GM18508 (cell line): ENCODE data around the gene OLFM3.

Source experiments
- ATAC-seq: cut with Tn5 transposase; IDR thresholded peaks from one replicate; pipeline ENCODE4 v1.9.1; 2021; ENCODE audit warnings: moderate number of reproducible peaks; ENCODE audit not compliant: insufficient read depth, unreplicated experiment

OLFM3 gene

DNA sequence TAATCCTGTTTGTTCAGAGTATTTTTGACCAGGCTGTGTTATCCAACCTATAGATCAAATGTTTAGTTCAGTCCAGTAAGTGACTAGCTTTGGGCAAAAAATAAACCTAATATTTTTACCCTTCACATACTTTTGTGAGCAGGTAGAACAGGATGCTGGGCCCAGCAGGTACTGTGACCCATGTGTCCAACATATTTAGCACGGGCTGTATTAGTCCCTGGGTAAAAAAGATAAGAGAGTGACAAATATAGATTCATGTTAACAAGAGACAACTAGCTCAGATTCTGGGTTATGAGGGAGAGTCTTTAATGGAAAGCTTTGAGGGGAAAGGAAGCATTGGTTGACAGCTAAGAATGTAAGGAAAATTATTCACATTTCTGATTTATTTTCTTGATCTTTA, 43.1 kb downstream of the OLFM3 start:
- ATAC-seq = no peak

DNA sequence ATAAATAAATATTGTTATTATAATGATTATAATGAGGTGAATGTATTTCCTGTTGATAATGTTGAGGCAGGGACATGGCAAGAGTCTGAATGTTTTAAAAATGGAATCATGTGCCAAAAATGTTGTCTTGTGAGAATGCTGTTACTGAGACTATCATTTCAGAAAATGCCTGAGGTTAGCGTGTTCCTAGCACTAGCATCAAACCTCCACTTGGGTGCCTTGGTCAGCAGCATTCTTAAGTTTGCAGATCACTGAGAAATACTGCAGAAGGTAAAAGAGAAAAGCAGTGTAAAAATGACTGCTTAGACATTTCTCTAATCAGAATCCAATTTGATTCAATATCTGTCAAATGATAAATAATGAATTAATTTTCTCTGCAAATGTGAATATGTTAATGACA, 50.8 kb downstream of the OLFM3 start:
- no peak for ATAC-seq

DNA sequence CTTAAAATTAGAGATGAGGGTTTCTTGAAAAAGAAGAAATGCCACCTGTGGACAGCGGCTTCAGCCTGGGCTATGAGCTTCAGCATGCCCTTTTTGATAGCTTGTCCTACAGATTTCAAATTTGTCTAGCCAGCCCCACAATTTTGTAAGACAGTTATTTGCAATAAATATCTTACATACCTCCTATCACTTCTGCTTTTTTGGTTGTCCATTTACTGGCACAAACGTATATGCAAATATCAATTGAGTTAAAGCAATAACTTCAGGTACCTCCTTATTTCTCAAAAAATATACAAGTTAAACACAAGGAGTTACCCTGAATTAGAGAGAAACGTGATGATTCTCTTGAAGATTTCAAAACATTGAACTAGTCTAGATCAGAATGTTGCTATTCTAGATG, 53.5 kb downstream of the OLFM3 start:
- no peak for ATAC-seq

DNA sequence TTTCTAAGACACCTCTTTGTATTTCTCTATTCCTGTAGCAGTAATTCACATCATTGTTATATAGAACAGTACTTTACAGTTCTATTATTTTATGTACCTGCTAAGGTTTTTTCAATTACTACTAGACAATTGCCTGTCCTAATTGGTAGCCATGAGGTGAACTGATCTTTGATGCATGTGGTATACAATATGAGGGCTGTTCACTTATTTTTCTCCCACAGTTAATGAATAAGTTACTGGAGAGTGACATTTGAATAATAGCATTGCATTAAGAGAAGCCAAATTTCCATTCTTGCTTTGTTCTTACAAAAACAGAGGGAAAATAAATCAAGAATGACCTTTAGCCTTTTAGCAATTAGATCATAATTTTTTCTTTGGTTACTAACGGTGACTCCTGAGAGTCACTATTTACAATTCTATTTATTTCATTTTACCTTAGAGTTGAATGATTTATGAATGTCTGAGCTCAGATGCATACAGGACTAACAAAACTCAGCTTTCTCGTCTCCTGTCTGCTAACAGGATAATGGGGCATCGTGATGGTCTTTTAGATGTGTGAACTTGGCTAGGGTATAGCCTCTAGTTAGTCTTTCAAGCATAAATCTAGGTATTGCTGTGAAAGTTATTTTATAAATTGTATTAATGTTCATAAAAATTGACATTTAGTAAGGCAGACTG, 54.1 kb downstream of the OLFM3 start:
- ATAC-seq = no peak

DNA sequence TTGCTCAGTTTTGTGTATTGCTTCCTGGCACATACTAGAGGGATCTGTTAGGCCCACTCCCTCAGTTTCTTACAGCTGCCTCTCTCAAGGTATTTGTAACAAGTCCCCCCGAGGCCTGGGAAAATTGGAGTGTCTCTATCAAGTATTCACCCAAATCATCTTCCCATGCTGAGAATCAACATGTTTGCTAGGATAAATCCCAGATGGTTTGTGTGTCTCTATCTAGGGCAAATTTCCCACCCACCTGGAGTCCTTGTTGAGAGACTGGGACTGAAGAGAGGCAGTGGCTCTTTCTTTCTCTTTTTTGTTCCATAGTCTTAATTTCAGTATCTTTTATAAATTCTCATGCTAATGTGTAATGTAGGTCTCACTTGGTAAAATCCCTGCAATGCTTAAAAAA, 58.0 kb downstream of the OLFM3 start:
- ATAC-seq = no peak

DNA sequence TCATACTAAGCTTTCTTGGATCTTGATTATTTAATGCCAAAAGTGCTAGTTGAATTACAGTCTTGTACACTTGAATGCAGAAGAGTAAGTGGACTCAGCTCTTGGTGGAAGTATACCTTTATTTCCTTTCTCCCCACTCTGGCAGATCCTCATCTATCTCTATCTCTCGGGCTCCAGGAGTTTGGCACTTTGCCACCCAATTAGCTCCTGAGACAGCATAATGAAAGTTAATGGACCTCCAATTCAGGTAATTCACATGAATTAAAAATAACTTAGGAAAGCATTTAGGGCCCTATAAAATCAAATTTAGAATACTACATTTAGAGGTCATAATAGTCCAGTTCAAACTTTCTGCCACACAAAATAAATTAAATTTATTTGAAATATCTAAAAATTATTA, 67.4 kb downstream of the OLFM3 start:
- no peak for ATAC-seq

DNA sequence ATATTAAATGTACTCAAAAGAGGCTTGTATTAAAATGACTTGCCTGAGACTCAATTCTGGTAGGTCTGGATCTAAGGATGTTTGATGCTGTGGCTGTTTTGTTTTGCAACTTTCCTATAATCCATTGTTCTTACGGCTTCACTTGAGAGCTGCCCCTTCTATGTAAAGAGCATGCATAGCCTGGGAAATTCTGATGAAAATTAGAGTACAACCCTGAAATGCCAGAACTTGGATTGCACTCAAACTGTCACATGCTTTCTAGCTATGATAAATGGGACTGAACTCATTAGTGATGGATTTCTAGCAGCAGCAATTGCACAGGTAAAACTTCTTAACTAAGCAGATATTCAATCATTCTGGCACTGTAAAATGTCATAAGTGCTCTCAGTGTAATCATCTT, 67.9 kb downstream of the OLFM3 start:
- ATAC-seq = no peak

DNA sequence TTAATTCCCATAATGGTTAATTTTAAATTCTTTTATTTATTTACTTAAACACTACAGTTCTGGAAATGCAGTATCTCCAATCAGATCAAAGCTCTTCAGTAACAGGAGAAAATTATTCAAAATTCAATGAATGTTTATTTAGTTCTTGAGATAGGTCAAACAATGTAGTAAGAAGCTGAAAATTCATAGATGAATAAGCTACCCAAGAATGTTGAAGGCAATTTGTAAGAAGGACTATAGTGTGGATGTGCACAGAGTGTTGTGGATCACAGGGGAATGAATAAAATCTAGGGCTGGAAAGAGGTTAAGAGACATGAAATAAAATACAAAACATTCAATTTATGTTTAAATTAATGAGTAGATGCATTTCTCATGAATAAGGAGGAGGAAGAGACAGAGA, 72.0 kb downstream of the OLFM3 start:
- ATAC-seq = no peak

DNA sequence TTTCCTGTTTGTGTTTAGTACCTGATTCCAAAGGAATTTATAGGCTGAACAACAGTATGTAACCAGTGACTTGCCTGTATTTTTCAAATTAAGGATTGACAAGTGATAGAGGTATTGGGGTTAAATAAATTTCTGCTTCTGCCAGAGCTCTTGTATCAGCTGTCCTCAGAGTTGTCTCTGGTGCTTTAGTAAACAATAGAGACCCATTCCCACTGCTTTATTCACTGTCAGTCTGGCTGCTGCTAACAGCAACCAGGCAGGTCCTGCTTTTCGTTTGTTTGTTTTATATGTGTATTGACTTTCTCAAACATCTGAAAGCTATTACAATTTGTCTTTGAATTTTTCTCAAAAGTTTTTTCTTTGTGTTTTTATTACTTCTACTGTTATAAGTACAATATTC, 76.1 kb downstream of the OLFM3 start:
- ATAC-seq = no peak

DNA sequence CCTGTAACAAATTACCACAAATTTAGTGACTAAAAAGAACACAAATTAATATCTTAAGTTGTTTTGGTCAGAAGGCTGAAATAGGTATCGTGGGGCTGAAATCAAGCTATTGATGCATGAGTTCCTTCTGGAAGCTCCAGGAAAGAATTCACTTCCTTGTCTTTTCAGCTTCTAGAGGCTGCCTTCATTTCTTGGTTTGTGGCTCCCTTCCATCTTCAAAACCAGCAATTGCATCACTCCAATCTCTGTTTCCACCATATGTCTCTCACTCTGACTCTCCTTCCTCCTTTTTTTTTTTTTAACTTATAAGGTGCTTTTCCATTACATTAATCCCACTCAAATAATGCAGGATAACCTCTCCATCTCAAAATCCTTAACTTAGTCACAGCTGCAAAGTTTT, 78.4 kb downstream of the OLFM3 start:
- ATAC-seq = no peak

DNA sequence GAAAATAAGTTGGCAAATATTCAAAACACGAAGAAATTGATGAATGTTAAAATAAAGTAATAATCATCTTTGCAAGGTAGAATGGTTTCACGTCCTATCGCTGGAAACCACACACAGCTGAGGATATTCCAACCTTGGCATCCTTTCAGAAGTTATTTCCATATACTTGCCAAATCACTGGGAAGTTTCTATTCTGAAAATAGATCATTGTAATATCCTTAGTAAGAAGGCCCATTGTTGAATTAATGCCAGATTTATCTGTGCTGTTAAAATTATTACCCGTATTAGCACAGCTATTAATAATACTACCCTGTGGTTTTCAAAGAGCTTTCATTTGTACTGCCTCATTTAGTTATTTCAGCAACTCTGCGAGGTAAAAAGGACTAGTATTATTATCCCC, 81.1 kb downstream of the OLFM3 start:
- no peak for ATAC-seq

DNA sequence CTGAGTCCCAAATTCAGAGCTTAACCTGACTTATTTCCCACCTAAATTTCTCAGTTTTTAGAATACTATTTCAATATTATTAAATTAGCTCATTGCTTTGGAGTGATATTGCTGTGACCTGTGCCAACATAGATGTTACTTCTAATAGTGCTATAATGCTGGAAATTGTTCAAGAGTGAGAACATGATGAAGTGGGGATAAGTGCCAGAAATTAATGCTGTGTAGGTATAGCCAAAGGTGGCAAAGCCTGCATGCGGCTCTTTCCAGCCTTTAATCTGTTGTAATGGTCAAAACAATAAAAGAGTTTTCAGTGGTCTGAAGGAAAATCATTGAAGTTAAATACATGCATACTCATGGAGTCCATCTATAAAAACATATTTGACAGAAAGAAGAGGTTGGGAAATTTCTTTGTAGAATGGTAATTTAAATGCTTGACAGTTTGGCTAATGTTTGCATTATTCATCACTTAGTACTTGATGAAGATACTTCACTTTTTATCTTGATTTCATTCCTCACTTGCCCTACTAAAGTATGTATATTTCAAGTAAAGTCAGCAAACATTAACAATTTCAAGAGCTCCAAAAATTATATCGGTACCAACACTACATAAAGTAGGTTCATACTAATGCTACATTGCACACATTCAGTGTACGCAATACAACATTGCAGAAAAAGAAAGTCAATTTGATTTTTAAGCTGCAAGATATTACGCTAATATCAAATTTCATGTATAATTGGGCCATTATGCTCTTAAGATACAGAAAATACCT, 82.1 kb downstream of the OLFM3 start:
- no peak for ATAC-seq

DNA sequence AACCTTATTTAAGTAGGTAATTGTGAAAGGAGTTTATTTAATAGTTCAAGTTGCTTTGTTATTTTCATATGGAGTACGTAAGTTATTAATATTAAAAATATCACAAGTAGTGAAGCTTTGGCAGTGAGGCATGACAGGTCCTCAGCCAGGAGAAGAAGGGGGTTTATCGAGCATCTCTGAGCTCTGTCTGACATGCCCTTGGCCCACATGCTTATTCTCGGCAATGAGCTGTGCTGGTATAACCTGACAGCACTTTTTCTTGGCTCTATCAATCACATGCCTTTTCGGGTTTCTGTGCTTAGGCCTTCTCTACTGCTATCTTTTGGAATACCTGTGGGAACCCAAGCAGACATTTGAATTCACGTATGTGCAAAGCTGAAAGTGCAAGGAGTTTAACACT, 84.8 kb downstream of the OLFM3 start:
- no peak for ATAC-seq

DNA sequence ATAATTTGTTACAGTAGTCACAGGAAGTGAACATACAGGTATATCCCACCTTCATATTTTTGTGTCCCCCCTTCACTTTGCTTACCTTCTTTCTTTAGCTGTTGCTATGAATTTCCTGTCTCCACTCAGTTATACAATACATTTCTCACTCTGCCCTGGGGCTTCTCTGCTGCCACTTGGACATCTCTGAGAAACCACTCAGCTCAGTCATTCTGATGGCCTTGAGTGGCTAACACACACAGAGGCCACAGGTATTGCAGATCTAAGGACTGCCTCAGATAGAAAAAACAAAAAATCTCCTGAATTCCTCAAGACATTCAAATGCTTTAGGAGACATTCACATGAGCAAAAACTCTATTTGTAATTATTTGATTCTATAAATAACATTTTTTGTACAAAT, 87.7 kb downstream of the OLFM3 start:
- ATAC-seq = no peak

DNA sequence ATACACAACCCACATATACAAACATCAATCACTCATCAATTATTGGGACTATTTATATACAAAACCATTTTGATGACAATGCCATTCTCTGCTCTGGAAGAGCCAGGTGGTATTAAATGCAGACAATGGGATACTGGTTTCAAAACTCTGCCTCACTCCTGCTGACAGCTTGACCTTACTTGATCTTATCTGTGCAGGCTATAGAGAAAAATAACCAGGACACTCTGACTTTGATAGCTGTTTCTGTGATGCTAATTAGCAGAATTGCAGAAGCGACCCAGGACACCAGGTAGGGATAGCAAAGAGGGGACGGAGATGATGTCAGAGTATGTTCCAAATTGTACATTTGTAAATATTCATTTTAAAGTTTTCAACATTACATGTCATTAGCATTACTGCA, 89.5 kb downstream of the OLFM3 start:
- ATAC-seq = no peak

DNA sequence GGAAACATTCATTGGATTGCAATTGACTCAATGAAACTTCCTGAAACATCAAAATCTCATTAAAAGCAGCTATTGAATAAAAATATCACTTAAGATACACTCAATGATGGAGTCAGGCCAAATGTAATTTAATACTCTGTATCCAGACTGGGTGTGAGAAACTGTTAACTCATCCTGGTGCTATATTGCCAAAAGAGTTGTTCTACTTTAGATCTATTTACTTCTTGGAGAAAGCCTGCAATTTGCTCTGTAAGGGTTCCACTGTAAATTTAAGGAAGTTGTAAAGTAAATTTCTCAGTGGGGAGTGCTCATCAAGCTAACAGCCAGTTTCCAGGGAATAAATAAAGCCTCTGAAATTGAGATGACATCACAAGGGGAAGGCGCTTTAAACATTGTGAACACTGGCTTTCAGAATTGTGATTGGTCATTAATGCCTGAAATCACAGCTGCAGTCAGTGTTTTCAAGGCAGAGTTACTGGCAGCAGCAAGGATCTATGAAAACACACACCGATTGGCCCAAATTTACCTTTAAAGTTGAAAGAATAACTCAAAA, 91.4 kb downstream of the OLFM3 start:
- no peak for ATAC-seq

DNA sequence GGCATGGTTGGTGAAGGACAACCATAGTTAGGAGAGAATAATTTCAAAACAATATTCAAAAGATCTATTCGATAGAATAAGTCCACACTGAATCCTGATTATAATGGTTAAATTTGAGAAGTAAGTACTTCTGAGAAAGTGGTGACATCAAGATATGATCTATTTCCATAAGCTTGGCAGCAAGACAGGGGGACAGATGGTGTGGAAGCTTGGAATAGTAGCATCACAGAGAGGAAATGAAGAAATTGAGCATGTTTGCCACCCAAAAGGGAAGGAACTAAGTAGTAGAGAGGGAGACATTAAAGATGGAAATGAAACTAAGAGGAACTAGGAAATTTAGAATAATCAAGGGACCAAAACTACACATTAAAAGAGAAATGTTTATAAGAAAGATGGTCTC, 94.5 kb downstream of the OLFM3 start:
- no peak for ATAC-seq

DNA sequence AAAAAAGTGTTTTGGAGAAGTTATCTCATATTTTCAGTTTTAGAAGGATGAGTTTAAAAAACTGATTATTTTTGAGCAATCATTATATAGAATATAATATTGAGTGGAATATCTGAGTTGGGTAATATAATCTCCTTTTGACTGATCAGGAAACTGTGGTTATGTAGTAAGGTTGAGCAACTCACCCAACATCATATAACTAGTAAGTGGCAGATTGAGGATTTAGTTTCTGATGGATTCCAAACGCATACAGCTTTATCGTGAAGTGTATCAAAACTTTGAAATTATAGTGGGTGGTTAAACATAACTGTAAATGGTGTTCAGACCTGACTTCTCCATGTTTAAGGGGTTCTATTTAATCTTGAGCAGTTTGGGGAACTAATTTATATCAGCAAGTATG, 98.6 kb downstream of the OLFM3 start:
- no peak for ATAC-seq

DNA sequence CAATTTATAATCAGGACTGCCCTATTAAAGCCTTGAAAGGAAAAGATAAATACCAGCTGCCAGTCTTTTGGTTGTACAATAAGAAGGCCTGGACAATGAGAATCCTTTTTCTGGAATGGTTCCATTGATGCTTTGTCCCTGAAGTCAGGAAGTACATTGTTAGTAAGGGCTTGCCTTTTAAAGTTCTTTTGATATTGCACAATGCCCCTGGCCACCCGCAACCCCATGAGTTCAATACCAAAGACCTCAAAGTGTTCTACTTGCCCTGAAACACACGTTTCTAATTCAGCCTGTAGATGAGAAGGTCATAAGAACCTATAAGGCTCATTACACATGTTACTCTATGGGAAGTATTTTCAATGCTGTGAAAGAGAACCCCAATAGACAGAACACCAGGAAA, 112.1 kb downstream of the OLFM3 start:
- no peak for ATAC-seq

DNA sequence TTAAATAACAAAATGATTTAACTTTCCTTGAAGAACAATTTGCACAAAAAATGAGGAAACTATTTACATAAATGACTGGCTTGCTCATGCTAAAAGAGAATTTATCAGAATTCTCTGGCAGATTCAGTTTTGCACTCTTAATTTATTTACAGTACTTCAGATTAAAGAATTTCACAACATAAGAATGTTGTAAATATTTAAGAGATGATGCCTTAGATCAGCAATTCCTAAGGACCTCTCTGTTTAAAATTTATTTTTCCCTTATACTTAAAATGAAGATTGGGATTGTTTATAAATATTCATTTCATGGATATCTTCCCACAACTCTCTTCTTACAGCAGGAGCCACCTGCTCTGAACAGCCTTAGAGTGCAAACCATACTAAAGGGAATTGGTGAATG, 120.8 kb downstream of the OLFM3 start:
- no peak for ATAC-seq

DNA sequence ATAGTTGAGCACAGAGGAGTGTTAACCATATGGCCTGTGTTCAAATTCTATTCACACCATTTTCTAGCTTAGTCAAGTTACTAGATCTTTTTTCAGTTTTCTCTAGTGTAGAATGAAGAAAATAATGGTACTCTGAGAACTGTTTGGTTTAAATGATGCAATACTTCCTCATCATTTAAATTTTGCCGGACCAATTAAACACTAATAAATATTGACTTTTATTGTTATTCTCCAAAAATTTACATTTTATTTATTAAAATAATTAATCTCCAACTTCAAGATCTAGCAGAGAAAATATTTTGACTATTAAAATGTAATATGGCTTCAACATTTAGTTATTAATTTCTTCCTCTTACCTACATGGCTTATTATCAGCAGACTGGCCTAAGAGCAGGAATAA, 123.1 kb downstream of the OLFM3 start:
- ATAC-seq = no peak

DNA sequence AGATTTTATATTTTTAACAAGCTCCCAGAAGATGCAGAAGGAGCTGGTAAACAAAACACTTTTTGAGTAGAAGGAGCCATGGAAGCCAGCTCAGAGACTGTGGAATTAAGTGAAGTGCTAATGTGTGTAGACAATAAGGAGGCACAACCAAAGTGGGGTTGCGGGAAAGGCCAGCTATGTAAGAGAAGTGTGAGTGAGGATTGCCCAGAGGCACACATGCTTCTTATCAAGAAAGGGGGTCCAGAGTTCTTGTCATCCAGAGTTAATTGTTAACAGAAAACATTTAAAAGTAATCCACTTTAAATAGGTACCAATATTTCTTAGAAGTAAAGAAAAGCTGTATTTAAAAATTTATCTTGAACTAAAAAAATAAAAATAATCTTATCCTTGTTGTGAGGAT, 136.8 kb downstream of the OLFM3 start:
- ATAC-seq = no peak
